ENCODE data around the gene ABI2. TPM values are rescaled to one million over a fixed set of nuclear protein-coding genes. Genes with fewer than 3 reads are reported as not detected.

Gene ABI2
- total RNA-seq, 6 experiments from 2014 or later = 5.2 to 13.9 (median 8.9) TPM

- H3K4me1 ChIP-seq = no peaks in the 10 kb centered on the region
- no peak overlapping the region for H3K27ac ChIP-seq
- WGBS (ENCODE audit: insufficient coverage, low coverage, low lambda C conversion rate, missing lambda C conversion rate) = 68% methylated on average over 4 of the region's 4 CpGs
- H3K4me3 ChIP-seq = no peak overlapping the region
- intact Hi-C loops (cut with DNase I) = no loop called here
- no peak for TF ChIP-seq POLR2A (IDR thresholded peaks at IDR 0.05)
- TF ChIP-seq, protein P1, sequence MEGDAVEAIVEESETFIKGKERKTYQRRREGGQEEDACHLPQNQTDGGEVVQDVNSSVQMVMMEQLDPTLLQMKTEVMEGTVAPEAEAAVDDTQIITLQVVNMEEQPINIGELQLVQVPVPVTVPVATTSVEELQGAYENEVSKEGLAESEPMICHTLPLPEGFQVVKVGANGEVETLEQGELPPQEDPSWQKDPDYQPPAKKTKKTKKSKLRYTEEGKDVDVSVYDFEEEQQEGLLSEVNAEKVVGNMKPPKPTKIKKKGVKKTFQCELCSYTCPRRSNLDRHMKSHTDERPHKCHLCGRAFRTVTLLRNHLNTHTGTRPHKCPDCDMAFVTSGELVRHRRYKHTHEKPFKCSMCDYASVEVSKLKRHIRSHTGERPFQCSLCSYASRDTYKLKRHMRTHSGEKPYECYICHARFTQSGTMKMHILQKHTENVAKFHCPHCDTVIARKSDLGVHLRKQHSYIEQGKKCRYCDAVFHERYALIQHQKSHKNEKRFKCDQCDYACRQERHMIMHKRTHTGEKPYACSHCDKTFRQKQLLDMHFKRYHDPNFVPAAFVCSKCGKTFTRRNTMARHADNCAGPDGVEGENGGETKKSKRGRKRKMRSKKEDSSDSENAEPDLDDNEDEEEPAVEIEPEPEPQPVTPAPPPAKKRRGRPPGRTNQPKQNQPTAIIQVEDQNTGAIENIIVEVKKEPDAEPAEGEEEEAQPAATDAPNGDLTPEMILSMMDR (IDR thresholded peaks at IDR 0.05) = no peak
- no peak for DNase-seq
- H3K36me3 ChIP-seq = no peaks in the 10 kb centered on the region
- peak in 1 of 4 donors; percentile 28 for ATAC-seq
- no peaks in the 10 kb centered on the region for H3K9me3 ChIP-seq
- no peaks in the 10 kb centered on the region for H3K27me3 ChIP-seq
Measured at GRCh38 chr2:203347375-203347774, 19.2 kb downstream of the ABI2 start.

- WGBS (ENCODE audit: insufficient coverage, low coverage, low lambda C conversion rate, missing lambda C conversion rate) = 99% methylated on average over 5 of the region's 5 CpGs
- ATAC-seq (no peak), DNase-seq (no peak)
- intact Hi-C loops (cut with DNase I) = no loop called here
- Histone ChIP-seq H3K9me3 (no peaks in the 10 kb centered on the region), H3K4me1 (no peaks in the 10 kb centered on the region), H3K27me3 (no peaks in the 10 kb centered on the region), H3K4me3 (no peak overlapping the region), H3K27ac (no peak overlapping the region), H3K36me3 (no peaks in the 10 kb centered on the region)
- TF ChIP-seq POLR2A (IDR thresholded peaks at IDR 0.05) = no peak
- TF ChIP-seq, protein P1 (IDR thresholded peaks at IDR 0.05) = no peak
Measured at GRCh38 chr2:203352604-203353255, 24.5 kb downstream of the ABI2 start.

DNA sequence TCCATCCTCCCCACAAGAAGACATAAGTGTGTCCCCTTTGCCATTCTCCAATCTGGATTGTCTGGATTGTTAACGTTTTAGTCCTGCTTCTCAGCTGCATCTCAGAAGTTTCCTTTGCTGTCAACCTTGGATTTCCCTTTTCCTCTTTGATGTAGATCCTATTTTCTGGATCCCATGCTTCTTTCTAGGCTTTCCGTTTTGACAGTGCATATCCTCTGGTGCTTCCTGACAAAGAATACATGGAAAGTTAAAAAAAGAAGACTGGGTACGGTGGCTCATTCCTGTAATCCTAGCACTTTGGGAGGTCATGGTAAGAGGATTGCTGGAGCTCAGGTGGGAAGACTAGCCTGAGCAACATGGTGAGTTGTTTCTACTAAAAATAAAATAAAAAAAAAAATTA lies 26.8 kb downstream of the ABI2 start:
- peak in 1 of 4 donors; percentile 12 for ATAC-seq
- Histone ChIP-seq H3K4me1 (no peaks in the 10 kb centered on the region), H3K36me3 (no peaks in the 10 kb centered on the region), H3K9me3 (no peaks in the 10 kb centered on the region), H3K27me3 (no peaks in the 10 kb centered on the region), H3K27ac (no peak overlapping the region), H3K4me3 (no peak overlapping the region)
- 60% methylated on average over 3 of the region's 3 CpGs for WGBS (ENCODE audit: insufficient coverage, low coverage, low lambda C conversion rate, missing lambda C conversion rate)
- intact Hi-C loops (cut with DNase I) = no loop called here
- TF ChIP-seq POLR2A (IDR thresholded peaks at IDR 0.05) = no peak
- TF ChIP-seq, protein P1 (IDR thresholded peaks at IDR 0.05) = no peak
- no peak for DNase-seq

GRCh38 chr2:203359450-203359849 lies 31.3 kb downstream of the ABI2 start:
- intact Hi-C loops (cut with DNase I) = no loop called here

More at GRCh38 chr2:203359450-203359849, 31.3 kb downstream of the ABI2 start:
- no peaks in the 10 kb centered on the region for H3K4me1 ChIP-seq
- H3K27me3 ChIP-seq = no peaks in the 10 kb centered on the region
- H3K27ac ChIP-seq = no peak overlapping the region
- H3K4me3 ChIP-seq = no peak overlapping the region
- DNase-seq (no peak), ATAC-seq (no peak)
- H3K9me3 ChIP-seq = no peaks in the 10 kb centered on the region
- 100% methylated on average over 1 of the region's 1 CpG for WGBS (ENCODE audit: insufficient coverage, low coverage, low lambda C conversion rate, missing lambda C conversion rate)
- no peaks in the 10 kb centered on the region for H3K36me3 ChIP-seq
- TF ChIP-seq POLR2A (IDR thresholded peaks at IDR 0.05) = no peak
- TF ChIP-seq, protein P1 (IDR thresholded peaks at IDR 0.05) = no peak

Measured in right lobe of liver (tissue), 6 donors.